WTC11 (cell line): Measurements from ENCODE around the gene IGSF9.

ENCODE experiments used
- CREM ChIP-seq: sonication (generic); formaldehyde crosslinking; IDR thresholded peaks from 2 replicates; pipeline ENCODE4 v1.8.1; 2022; ENCODE audit warnings: mild to moderate bottlenecking, missing genetic modification reagents, moderate library complexity
- TF ChIP-seq, protein P1 (sequence below): sonication (generic); formaldehyde crosslinking; IDR thresholded peaks from 2 replicates; pipeline ENCODE4 v1.8.1; 2023; ENCODE audit warnings: mild to moderate bottlenecking, missing genetic modification reagents, moderate library complexity
- TF ChIP-seq, protein P2 (sequence below): sonication (generic); formaldehyde crosslinking; IDR thresholded peaks from 2 replicates; pipeline ENCODE4 v1.8.1; 2023; ENCODE audit warnings: mild to moderate bottlenecking, moderate library complexity, missing genetic modification reagents
- TF ChIP-seq, protein P3 (sequence below): fragments of 200-600 bp; IDR thresholded peaks from 2 replicates; pipeline ENCODE4 v1.8.0; 2022; ENCODE audit warnings: antibody characterized with exemption

DNA sequence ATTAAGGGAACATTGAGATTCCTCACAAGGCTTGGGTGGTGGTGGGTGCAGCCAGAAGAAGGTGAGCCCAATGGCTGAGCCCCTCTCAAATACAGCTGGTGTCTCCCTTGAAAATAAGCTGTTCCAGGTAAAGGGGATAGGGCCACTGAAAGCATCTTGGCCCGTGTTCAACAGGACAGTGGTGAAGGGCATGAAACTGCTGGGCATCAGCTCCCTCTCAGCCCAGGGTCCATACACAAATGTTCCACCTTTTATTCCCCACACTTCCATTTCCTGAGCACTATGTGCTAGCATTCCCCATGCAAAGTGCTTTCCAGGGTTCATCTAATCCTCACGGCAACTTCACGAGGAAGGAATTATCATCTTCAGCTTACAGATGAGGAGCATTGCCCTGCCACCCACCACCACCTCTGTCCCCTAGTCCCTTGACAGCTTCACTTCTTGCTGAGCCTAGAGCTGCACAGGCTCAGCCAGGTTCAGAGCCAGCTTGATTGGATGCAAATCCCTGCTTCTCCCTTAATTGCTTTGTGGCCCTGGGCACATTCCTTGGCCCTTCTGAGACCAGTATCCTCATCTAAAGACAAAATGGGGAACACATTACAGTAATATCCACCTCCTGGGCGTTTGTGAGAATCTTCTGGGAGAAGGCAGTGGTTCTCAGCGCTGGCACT lies 29.7 kb downstream of the IGSF9 start:
- TF ChIP-seq, protein P1, sequence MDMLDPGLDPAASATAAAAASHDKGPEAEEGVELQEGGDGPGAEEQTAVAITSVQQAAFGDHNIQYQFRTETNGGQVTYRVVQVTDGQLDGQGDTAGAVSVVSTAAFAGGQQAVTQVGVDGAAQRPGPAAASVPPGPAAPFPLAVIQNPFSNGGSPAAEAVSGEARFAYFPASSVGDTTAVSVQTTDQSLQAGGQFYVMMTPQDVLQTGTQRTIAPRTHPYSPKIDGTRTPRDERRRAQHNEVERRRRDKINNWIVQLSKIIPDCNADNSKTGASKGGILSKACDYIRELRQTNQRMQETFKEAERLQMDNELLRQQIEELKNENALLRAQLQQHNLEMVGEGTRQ: no peak
- no peak for TF ChIP-seq CREM (CRISPR knock-in tag)
- TF ChIP-seq, protein P2, sequence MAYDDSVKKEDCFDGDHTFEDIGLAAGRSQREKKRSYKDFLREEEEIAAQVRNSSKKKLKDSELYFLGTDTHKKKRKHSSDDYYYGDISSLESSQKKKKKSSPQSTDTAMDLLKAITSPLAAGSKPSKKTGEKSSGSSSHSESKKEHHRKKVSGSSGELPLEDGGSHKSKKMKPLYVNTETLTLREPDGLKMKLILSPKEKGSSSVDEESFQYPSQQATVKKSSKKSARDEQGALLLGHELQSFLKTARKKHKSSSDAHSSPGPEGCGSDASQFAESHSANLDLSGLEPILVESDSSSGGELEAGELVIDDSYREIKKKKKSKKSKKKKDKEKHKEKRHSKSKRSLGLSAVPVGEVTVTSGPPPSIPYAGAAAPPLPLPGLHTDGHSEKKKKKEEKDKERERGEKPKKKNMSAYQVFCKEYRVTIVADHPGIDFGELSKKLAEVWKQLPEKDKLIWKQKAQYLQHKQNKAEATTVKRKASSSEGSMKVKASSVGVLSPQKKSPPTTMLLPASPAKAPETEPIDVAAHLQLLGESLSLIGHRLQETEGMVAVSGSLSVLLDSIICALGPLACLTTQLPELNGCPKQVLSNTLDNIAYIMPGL: no peak
- TF ChIP-seq, protein P3, sequence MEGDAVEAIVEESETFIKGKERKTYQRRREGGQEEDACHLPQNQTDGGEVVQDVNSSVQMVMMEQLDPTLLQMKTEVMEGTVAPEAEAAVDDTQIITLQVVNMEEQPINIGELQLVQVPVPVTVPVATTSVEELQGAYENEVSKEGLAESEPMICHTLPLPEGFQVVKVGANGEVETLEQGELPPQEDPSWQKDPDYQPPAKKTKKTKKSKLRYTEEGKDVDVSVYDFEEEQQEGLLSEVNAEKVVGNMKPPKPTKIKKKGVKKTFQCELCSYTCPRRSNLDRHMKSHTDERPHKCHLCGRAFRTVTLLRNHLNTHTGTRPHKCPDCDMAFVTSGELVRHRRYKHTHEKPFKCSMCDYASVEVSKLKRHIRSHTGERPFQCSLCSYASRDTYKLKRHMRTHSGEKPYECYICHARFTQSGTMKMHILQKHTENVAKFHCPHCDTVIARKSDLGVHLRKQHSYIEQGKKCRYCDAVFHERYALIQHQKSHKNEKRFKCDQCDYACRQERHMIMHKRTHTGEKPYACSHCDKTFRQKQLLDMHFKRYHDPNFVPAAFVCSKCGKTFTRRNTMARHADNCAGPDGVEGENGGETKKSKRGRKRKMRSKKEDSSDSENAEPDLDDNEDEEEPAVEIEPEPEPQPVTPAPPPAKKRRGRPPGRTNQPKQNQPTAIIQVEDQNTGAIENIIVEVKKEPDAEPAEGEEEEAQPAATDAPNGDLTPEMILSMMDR: no peak
